ENCODE measurements around the gene FXYD6. TPM values are rescaled to one million over a fixed set of nuclear protein-coding genes. Genes with fewer than 3 reads are reported as not detected.

Gene FXYD6
- total RNA-seq, 1 experiment from 2014 or later: 0.54 TPM

DNA sequence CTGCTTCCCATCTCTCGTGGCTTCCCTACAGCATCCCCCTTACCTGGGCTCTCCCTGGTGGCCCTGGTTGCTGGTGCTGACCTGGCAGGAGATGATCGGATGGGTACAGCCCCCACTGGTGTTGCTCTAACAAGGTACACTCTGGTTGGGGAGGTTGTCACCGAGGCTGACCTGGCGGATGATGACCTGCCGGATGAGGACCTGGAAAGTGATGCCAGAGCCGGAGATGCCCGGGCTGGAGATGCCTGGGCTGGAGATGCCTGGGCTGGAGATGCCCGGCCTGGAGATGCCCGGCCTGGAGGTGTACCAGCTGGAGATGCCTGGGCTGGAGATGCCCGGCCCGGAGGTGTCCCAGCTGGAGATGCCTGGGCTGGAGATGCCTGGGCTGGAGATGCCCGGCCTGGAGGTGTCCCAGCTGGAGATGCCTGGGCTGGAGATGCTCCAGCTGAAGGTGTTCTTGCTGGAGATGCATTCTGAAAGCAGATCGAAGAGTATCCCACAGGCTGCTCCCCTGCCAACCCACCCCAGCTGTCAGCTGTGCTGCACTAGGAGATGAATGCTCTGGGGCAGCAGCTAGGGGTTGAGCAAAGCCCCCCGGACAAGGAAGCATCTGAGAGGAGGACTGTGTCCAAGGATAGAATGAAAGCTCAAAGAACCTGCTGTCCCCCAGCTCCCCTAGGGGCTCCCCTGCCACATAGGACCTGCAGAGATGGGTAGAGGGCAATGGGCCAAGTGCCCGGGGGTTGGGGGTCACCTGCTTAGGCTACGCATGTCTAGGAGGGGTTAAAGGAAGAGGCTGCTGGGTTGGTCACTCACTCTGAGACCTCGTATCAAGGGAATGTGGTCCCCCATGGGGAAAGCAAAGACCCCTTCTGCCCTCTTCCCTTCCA, 42.2 kb upstream of the FXYD6 start:
- Histone ChIP-seq H3K4me1 (ENCODE audit: control insufficient read depth, insufficient read depth, low read length) (no peaks in the 10 kb centered on the region), H3K27me3 (ENCODE audit: control insufficient read depth, insufficient read depth, low read length) (peaks cover 7% of the 10 kb centered on the region), H3K36me3 (ENCODE audit: control insufficient read depth, insufficient read depth, low read length) (no peaks in the 10 kb centered on the region), H3K27ac (ENCODE audit: low read length) (no peak overlapping the region), H3K4me3 (ENCODE audit: low read depth in 2 of 2, low read length in 2 of 2) (no peak overlapping the region), H3K9me3 (ENCODE audit: control insufficient read depth, insufficient read depth, low read depth, low read length) (no peaks in the 10 kb centered on the region)
- no peak for DNase-seq (ENCODE audit: low read depth, low spot score)
- CTCF ChIA-PET: no interaction called here
- intact Hi-C loops (cut with micrococcal nuclease; ENCODE audit: unreplicated experiment) (no loop called here), in situ Hi-C loops (cut with HindIII; ENCODE audit: low pct_unique_long_range_greater_than_20kb, low sequenced_read_pairs) (no loop called here)
- no TSS peak for BruUV-seq (replicated peaks)
- POLR2A ChIA-PET: no interaction called here
- TF ChIP-seq, protein P1, sequence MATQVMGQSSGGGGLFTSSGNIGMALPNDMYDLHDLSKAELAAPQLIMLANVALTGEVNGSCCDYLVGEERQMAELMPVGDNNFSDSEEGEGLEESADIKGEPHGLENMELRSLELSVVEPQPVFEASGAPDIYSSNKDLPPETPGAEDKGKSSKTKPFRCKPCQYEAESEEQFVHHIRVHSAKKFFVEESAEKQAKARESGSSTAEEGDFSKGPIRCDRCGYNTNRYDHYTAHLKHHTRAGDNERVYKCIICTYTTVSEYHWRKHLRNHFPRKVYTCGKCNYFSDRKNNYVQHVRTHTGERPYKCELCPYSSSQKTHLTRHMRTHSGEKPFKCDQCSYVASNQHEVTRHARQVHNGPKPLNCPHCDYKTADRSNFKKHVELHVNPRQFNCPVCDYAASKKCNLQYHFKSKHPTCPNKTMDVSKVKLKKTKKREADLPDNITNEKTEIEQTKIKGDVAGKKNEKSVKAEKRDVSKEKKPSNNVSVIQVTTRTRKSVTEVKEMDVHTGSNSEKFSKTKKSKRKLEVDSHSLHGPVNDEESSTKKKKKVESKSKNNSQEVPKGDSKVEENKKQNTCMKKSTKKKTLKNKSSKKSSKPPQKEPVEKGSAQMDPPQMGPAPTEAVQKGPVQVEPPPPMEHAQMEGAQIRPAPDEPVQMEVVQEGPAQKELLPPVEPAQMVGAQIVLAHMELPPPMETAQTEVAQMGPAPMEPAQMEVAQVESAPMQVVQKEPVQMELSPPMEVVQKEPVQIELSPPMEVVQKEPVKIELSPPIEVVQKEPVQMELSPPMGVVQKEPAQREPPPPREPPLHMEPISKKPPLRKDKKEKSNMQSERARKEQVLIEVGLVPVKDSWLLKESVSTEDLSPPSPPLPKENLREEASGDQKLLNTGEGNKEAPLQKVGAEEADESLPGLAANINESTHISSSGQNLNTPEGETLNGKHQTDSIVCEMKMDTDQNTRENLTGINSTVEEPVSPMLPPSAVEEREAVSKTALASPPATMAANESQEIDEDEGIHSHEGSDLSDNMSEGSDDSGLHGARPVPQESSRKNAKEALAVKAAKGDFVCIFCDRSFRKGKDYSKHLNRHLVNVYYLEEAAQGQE (IDR thresholded peaks at IDR 0.05; ENCODE audit: insufficient read depth in 1 of 2, low read depth in 2 of 2, low read length in 1 of 2): no peak
- TF ChIP-seq TCF7L2 (IDR thresholded peaks at IDR 0.05; ENCODE audit: low read depth, low read length): no peak
- no peak for TF ChIP-seq SIN3A (IDR thresholded peaks at IDR 0.05; ENCODE audit: borderline replicate concordance, insufficient read depth, low read depth, low read length)
- no peak for TF ChIP-seq CTCF (IDR thresholded peaks at IDR 0.05)
- TF ChIP-seq POLR2AphosphoS5 (IDR thresholded peaks at IDR 0.05; ENCODE audit: low read depth, low read length): no peak
- ATAC-seq: no peak

- POLR2A ChIA-PET: no interaction called here
- TF ChIP-seq, protein P1 (IDR thresholded peaks at IDR 0.05; ENCODE audit: insufficient read depth in 1 of 2, low read depth in 2 of 2, low read length in 1 of 2): no peak
- TF ChIP-seq CTCF (IDR thresholded peaks at IDR 0.05): no peak
- no peak for TF ChIP-seq TCF7L2 (IDR thresholded peaks at IDR 0.05; ENCODE audit: low read depth, low read length)
- no peak for TF ChIP-seq POLR2AphosphoS5 (IDR thresholded peaks at IDR 0.05; ENCODE audit: low read depth, low read length)
- no peak for TF ChIP-seq SIN3A (IDR thresholded peaks at IDR 0.05; ENCODE audit: borderline replicate concordance, insufficient read depth, low read depth, low read length)
- no peaks in the 10 kb centered on the region for H3K36me3 ChIP-seq (ENCODE audit: control insufficient read depth, insufficient read depth, low read length)
- ATAC-seq (no peak), DNase-seq (ENCODE audit: low read depth, low spot score) (no peak)
- no peak overlapping the region for H3K27ac ChIP-seq (ENCODE audit: low read length)
- in situ Hi-C loops (cut with HindIII; ENCODE audit: low pct_unique_long_range_greater_than_20kb, low sequenced_read_pairs) (no loop called here), intact Hi-C loops (cut with micrococcal nuclease; ENCODE audit: unreplicated experiment) (no loop called here)
- BruUV-seq (replicated peaks): no TSS peak
- CTCF ChIA-PET: interaction anchor here (0.6 to 1.3 kb wide), 2 partner anchors 28 to 29 kb away, joined by 3 to 4 read pairs; no protein-coding TSS in a partner anchor
- H3K4me1 ChIP-seq (ENCODE audit: control insufficient read depth, insufficient read depth, low read length): no peaks in the 10 kb centered on the region
- no peaks in the 10 kb centered on the region for H3K9me3 ChIP-seq (ENCODE audit: control insufficient read depth, insufficient read depth, low read depth, low read length)
- peaks cover 10% of the 10 kb centered on the region for H3K27me3 ChIP-seq (ENCODE audit: control insufficient read depth, insufficient read depth, low read length)
- no peak overlapping the region for H3K4me3 ChIP-seq (ENCODE audit: low read depth in 2 of 2, low read length in 2 of 2)
These were observed 41.2 kb upstream of the FXYD6 start for GRCh38 chr11:117917591-117918151.

Data from Panc1 (cell line).